HepG2 (cell line): ENCODE data around the gene EDAR. TPM values are rescaled to one million over a fixed set of nuclear protein-coding genes. Genes with fewer than 3 reads are reported as not detected.

ENCODE experiments used
- FUBP1 ChIP-seq: sonication (generic); formaldehyde crosslinking; IDR thresholded peaks from 2 replicates; pipeline ENCODE4 v1.5.1; 2020; ENCODE audit warnings: missing genetic modification reagents, mild to moderate bottlenecking, borderline replicate concordance
- PLRG1 ChIP-seq: fragments of 450-650 bp; conservative IDR thresholded peaks from 2 replicates; pipeline ENCODE4 v1.6.1; 2016
- PREB ChIP-seq: sonication (generic); formaldehyde crosslinking; IDR thresholded peaks from 2 replicates; pipeline ENCODE4 v1.4.0; 2020; ENCODE audit warnings: missing genetic modification reagents
- TGIF2 ChIP-seq: IDR thresholded peaks from 2 replicates; pipeline ENCODE4 v1.6.1; 2016; ENCODE audit warnings: control low read depth, missing compliant biosample characterization
- ZGPAT ChIP-seq: IDR thresholded peaks from 2 replicates; pipeline ENCODE4 v1.6.1; 2016; ENCODE audit warnings: mild to moderate bottlenecking
- ZNF142 ChIP-seq: sonication (generic); formaldehyde crosslinking; IDR thresholded peaks from 2 replicates; pipeline ENCODE4 v1.4.0; 2020; ENCODE audit warnings: missing genetic modification reagents
- ZNF160 ChIP-seq: sonication (generic); formaldehyde crosslinking; IDR thresholded peaks from 2 replicates; pipeline ENCODE4 v1.8.0; 2022; ENCODE audit warnings: mild to moderate bottlenecking, inconsistent platforms, missing genetic modification reagents
- ZNF34 ChIP-seq: sonication (generic); formaldehyde crosslinking; IDR thresholded peaks from 2 replicates; pipeline ENCODE4 v1.4.0; 2020; ENCODE audit warnings: mild to moderate bottlenecking, missing genetic modification reagents, borderline replicate concordance
- ZNF382 ChIP-seq: sonication (generic); formaldehyde crosslinking; IDR thresholded peaks from 2 replicates; pipeline ENCODE4 v1.5.0; 2020; ENCODE audit warnings: missing genetic modification reagents, mild to moderate bottlenecking, borderline replicate concordance
- ZNF883 ChIP-seq: sonication (generic); formaldehyde crosslinking; IDR thresholded peaks from 2 replicates; pipeline ENCODE4 v1.5.1; 2020; ENCODE audit warnings: mild to moderate bottlenecking, missing genetic modification reagents; ENCODE audit errors: not compliant biosample characterization
- polyA plus RNA-seq, 8 experiments: library from polyadenylated mRNA; depleted of rRNA in 3 of 8; stranded (reverse) in 7 of 8; unstranded in 1 of 8; fragments of >200 nt; fragmentation: Illumina TruSeq in 4 of 8; extraction: Trizol in 4 of 8; gene quantifications; 2 replicates each; pipeline versions ENCODE4 v1.2.1 to v1.2.3, GENCODE V29; 2011 to 2016; ENCODE audit warnings: low read depth in 4 of 8, missing spikeins in 1 of 8, mixed read lengths in 1 of 8; ENCODE audit not compliant: insufficient read depth in 1 of 8
- total RNA-seq, 5 experiments: library from RNA; depleted of rRNA; stranded (reverse); fragments of >200 nt; fragmentation: Illumina TruSeq; extraction: Trizol; gene quantifications; 2 replicates each; pipeline ENCODE4 v1.2.3, GENCODE V29; 2016; ENCODE audit warnings: low read depth in 1 of 5

Gene EDAR
- total and polyA plus RNA-seq, 2 of the 13 experiments (the other 11 are each of a cell fraction or from before 2014, with no cell fraction given) = not detected

- TF ChIP-seq FUBP1 (CRISPR knock-in tag) = no peak
- no peak for TF ChIP-seq ZGPAT (CRISPR knock-in tag)
- no peak for TF ChIP-seq PREB (CRISPR knock-in tag)
- TF ChIP-seq PLRG1 = no peak
- TF ChIP-seq ZNF883 = no peak
- no peak for TF ChIP-seq ZNF160
- no peak for TF ChIP-seq ZNF142 (CRISPR knock-in tag)
- no peak for TF ChIP-seq TGIF2
- TF ChIP-seq ZNF382 (CRISPR knock-in tag) = no peak
- TF ChIP-seq ZNF34 (CRISPR knock-in tag) = no peak
- TF ChIP-seq, all 625 proteins: peak for 0
Measured at GRCh38 chr2:109013051-109013450, 24.0 kb upstream of the EDAR start (continued).
